Immature natural killer cell (primary cell): ENCODE data around the gene C2orf80. TPM values are rescaled to one million over a fixed set of nuclear protein-coding genes. Genes with fewer than 3 reads are reported as not detected.

Experiments
- DNase-seq, 3 donors: peaks; one replicate each; pipeline ENCODE4 v3.0.0; 2022; ENCODE audit warnings: mixed read lengths in 1 of 3
- H3K27ac Mint-ChIP-seq, 6 donors: one replicate each; pipeline ENCODE4 v1.8.0; 2020; ENCODE audit warnings: mixed read lengths in 6 of 6, mild to moderate bottlenecking in 5 of 6, inconsistent platforms in 4 of 6, moderate library complexity in 3 of 6
- H3K27me3 Mint-ChIP-seq, 3 donors: one replicate each; pipeline ENCODE4 v1.8.0; 2020 to 2021; ENCODE audit warnings: low read depth in 3 of 3, mild to moderate bottlenecking in 3 of 3, mixed read lengths in 3 of 3, moderate library complexity in 3 of 3, inconsistent platforms in 1 of 3
- H3K36me3 Mint-ChIP-seq, 3 donors: one replicate each; pipeline ENCODE4 v1.8.0; 2020; ENCODE audit warnings: mixed read lengths in 3 of 3, inconsistent platforms in 2 of 3, mild to moderate bottlenecking in 2 of 3
- H3K4me1 Mint-ChIP-seq, 2 donors: one replicate each; pipeline ENCODE4 v1.8.0; 2020; ENCODE audit warnings: inconsistent platforms in 2 of 2, mild to moderate bottlenecking in 2 of 2, mixed read lengths in 2 of 2, moderate library complexity in 1 of 2
- H3K4me3 Mint-ChIP-seq, 5 donors: one replicate each; pipeline ENCODE4 v1.8.0; 2020; ENCODE audit warnings: mild to moderate bottlenecking in 5 of 5, mixed read lengths in 5 of 5, inconsistent platforms in 3 of 5, moderate library complexity in 3 of 5
- H3K9me3 Mint-ChIP-seq, 6 donors: one replicate each; pipeline ENCODE4 v1.8.0; 2020; ENCODE audit warnings: mild to moderate bottlenecking in 6 of 6, mixed read lengths in 6 of 6, inconsistent platforms in 4 of 6, moderate library complexity in 3 of 6
- polyA plus RNA-seq, 3 donors: library from polyadenylated mRNA; unstranded; fragments of 300-500 nt; fragmentation: Illumina TruSeq; gene quantifications; one replicate each; pipeline ENCODE4 v1.2.3, GENCODE V29; 2021

The C2orf80 gene
- polyA plus RNA-seq, 3 donors from 2014 or later: not detected

- peaks cover 0 to 10% (median 3%) of the 10 kb centered on the region in 3 donors for H3K27me3 Mint-ChIP-seq
- H3K4me1 Mint-ChIP-seq: no peaks in the 10 kb centered on the region
- H3K9me3 Mint-ChIP-seq: no peaks in the 10 kb centered on the region
- DNase-seq: no peak
- H3K4me3 Mint-ChIP-seq: no peak overlapping the region
- H3K27ac Mint-ChIP-seq: no peak overlapping the region
- H3K36me3 Mint-ChIP-seq: no peaks in the 10 kb centered on the region
Measured at GRCh38 chr2:208164951-208165755, 24.7 kb downstream of the C2orf80 start.

- H3K27ac Mint-ChIP-seq: no peak within 1 kb of the TSS
- H3K4me1 Mint-ChIP-seq: no peaks in the 10 kb centered on the region
- H3K36me3 Mint-ChIP-seq: no peaks in the 10 kb centered on the region
- DNase-seq: no peak
- peaks cover 0 to 5% (median 0%) of the 10 kb centered on the region in 3 donors for H3K27me3 Mint-ChIP-seq
- H3K9me3 Mint-ChIP-seq: no peaks in the 10 kb centered on the region
- H3K4me3 Mint-ChIP-seq: no peak within 1 kb of the TSS
Measured at GRCh38 chr2:208163489-208163888, 26.3 kb downstream of the C2orf80 start, which contains the start of gene CRYGA. Gene CRYGA (minus strand): TSS chr2:208163589. CDS start chr2:208163556, 33 bp downstream.

GRCh38 chr2:208156439-208156838, 33.4 kb downstream of the C2orf80 start:
- H3K9me3 Mint-ChIP-seq: no peaks in the 10 kb centered on the region
- DNase-seq: no peak
- H3K4me1 Mint-ChIP-seq: no peaks in the 10 kb centered on the region
- H3K4me3 Mint-ChIP-seq: no peak overlapping the region
- no peak overlapping the region for H3K27ac Mint-ChIP-seq
- peaks cover 0 to 1% (median 0%) of the 10 kb centered on the region in 3 donors for H3K27me3 Mint-ChIP-seq
- no peaks in the 10 kb centered on the region for H3K36me3 Mint-ChIP-seq

GRCh38 chr2:208153156-208153555, 36.7 kb downstream of the C2orf80 start:
- Mint-ChIP-seq H3K27me3 (peaks cover 0 to 9% (median 1%) of the 10 kb centered on the region in 3 donors), H3K27ac (no peak overlapping the region), H3K36me3 (peaks cover 0 to 5% (median 4%) of the 10 kb centered on the region in 3 donors), H3K9me3 (peaks cover 0 to 6% (median 1%) of the 10 kb centered on the region in 6 donors), H3K4me1 (no peaks in the 10 kb centered on the region), H3K4me3 (no peak overlapping the region)
- DNase-seq: no peak

GRCh38 chr2:208150956-208151355, 38.9 kb downstream of the C2orf80 start:
- Mint-ChIP-seq H3K36me3 (peaks cover 0 to 5% (median 4%) of the 10 kb centered on the region in 3 donors), H3K9me3 (peaks cover 0 to 6% (median 1%) of the 10 kb centered on the region in 6 donors), H3K27me3 (peaks cover 0 to 9% (median 3%) of the 10 kb centered on the region in 3 donors), H3K4me3 (no peak overlapping the region), H3K4me1 (no peaks in the 10 kb centered on the region), H3K27ac (no peak overlapping the region)
- DNase-seq: no peak

- H3K4me3 Mint-ChIP-seq: no peak overlapping the region
- no peaks in the 10 kb centered on the region for H3K4me1 Mint-ChIP-seq
- no peak for DNase-seq
Measured at GRCh38 chr2:208150094-208150493, 39.7 kb downstream of the C2orf80 start.

GRCh38 chr2:208148803-208149202, 41.0 kb downstream of the C2orf80 start:
- Mint-ChIP-seq H3K27ac (no peak overlapping the region), H3K36me3 (peaks cover 0 to 5% (median 4%) of the 10 kb centered on the region in 3 donors), H3K4me1 (no peaks in the 10 kb centered on the region), H3K9me3 (peaks cover 0 to 6% (median 1%) of the 10 kb centered on the region in 6 donors), H3K27me3 (peaks cover 0 to 9% (median 3%) of the 10 kb centered on the region in 3 donors), H3K4me3 (no peak overlapping the region)
- no peak for DNase-seq

More at GRCh38 chr2:208150094-208150493, 39.7 kb downstream of the C2orf80 start:
- peaks cover 0 to 9% (median 3%) of the 10 kb centered on the region in 3 donors for H3K27me3 Mint-ChIP-seq
- peaks cover 0 to 5% (median 4%) of the 10 kb centered on the region in 3 donors for H3K36me3 Mint-ChIP-seq
- no peak overlapping the region for H3K27ac Mint-ChIP-seq
- peaks cover 0 to 6% (median 1%) of the 10 kb centered on the region in 6 donors for H3K9me3 Mint-ChIP-seq

GRCh38 chr2:208147759-208148158, 42.1 kb downstream of the C2orf80 start:
- Mint-ChIP-seq H3K27ac (no peak overlapping the region), H3K4me1 (no peaks in the 10 kb centered on the region), H3K4me3 (no peak overlapping the region), H3K36me3 (peaks cover 0 to 5% (median 4%) of the 10 kb centered on the region in 3 donors), H3K27me3 (peaks cover 0 to 9% (median 3%) of the 10 kb centered on the region in 3 donors), H3K9me3 (peaks cover 0 to 6% (median 1%) of the 10 kb centered on the region in 6 donors)
- DNase-seq: no peak

GRCh38 chr2:208147008-208147407, 42.8 kb downstream of the C2orf80 start:
- Mint-ChIP-seq H3K9me3 (peaks cover 0 to 6% (median 1%) of the 10 kb centered on the region in 6 donors), H3K36me3 (peaks cover 0 to 5% (median 4%) of the 10 kb centered on the region in 3 donors), H3K27me3 (peaks cover 0 to 9% (median 3%) of the 10 kb centered on the region in 3 donors), H3K4me3 (no peak overlapping the region), H3K27ac (peak overlapping the region in 1 of 6 donors; percentile 34), H3K4me1 (no peaks in the 10 kb centered on the region)
- DNase-seq: no peak

GRCh38 chr2:208146006-208146405, 43.8 kb downstream of the C2orf80 start, which contains the start of gene CRYGB:
Gene CRYGB (minus strand): TSS chr2:208146158. CDS start chr2:208146120, 38 bp downstream.
- H3K27ac Mint-ChIP-seq: no peak within 1 kb of the TSS
- no peaks in the 10 kb centered on the region for H3K4me1 Mint-ChIP-seq
- peaks cover 0 to 5% (median 4%) of the 10 kb centered on the region in 3 donors for H3K36me3 Mint-ChIP-seq
- H3K27me3 Mint-ChIP-seq: peaks cover 0 to 9% (median 1%) of the 10 kb centered on the region in 3 donors
- H3K9me3 Mint-ChIP-seq: peaks cover 0 to 6% (median 1%) of the 10 kb centered on the region in 6 donors
- no peak for DNase-seq
- H3K4me3 Mint-ChIP-seq: no peak within 1 kb of the TSS

GRCh38 chr2:208142925-208143799, 46.7 kb downstream of the C2orf80 start:
- Mint-ChIP-seq H3K27ac (no peak overlapping the region), H3K27me3 (peaks cover 0 to 1% (median 0%) of the 10 kb centered on the region in 3 donors), H3K36me3 (no peaks in the 10 kb centered on the region), H3K9me3 (no peaks in the 10 kb centered on the region), H3K4me3 (no peak overlapping the region), H3K4me1 (no peaks in the 10 kb centered on the region)
- DNase-seq: no peak

- no peaks in the 10 kb centered on the region for H3K4me1 Mint-ChIP-seq
- H3K9me3 Mint-ChIP-seq: no peaks in the 10 kb centered on the region
- no peak overlapping the region for H3K27ac Mint-ChIP-seq
- no peaks in the 10 kb centered on the region for H3K27me3 Mint-ChIP-seq
- no peak overlapping the region for H3K4me3 Mint-ChIP-seq
- no peaks in the 10 kb centered on the region for H3K36me3 Mint-ChIP-seq
- no peak for DNase-seq
Measured at GRCh38 chr2:208142240-208142924, 47.4 kb downstream of the C2orf80 start.

- no peak overlapping the region for H3K4me3 Mint-ChIP-seq
- DNase-seq: no peak
- H3K27ac Mint-ChIP-seq: no peak overlapping the region
- no peaks in the 10 kb centered on the region for H3K27me3 Mint-ChIP-seq
- no peaks in the 10 kb centered on the region for H3K9me3 Mint-ChIP-seq
- peaks cover 12 to 27% of the 10 kb centered on the region in 2 donors for H3K4me1 Mint-ChIP-seq
- no peaks in the 10 kb centered on the region for H3K36me3 Mint-ChIP-seq
Measured at GRCh38 chr2:208139447-208139846, 50.4 kb downstream of the C2orf80 start.
